Parathyroid adenoma (tissue), 2 donors: ENCODE data around the gene ERBB2.

Experiments used
- H2AFZ ChIP-seq: fragments of 300-600 bp; sonication (generic); one replicate; pipeline ENCODE4 v1.7.0; 2017; ENCODE audit warnings: antibody characterized with exemption, mild to moderate bottlenecking
- H3K27ac ChIP-seq: fragments of 300-600 bp; sonication (generic); one replicate; pipeline ENCODE4 v1.7.0; 2017
- H3K27me3 ChIP-seq: fragments of 300-600 bp; sonication (generic); one replicate; pipeline ENCODE4 v1.7.0; 2017; ENCODE audit warnings: low read length; ENCODE audit not compliant: control insufficient read depth, insufficient read depth
- H3K36me3 ChIP-seq: fragments of 300-600 bp; sonication (generic); one replicate; pipeline ENCODE4 v1.7.0; 2017; ENCODE audit warnings: low read length; ENCODE audit not compliant: control insufficient read depth, insufficient read depth
- H3K4me1 ChIP-seq: fragments of 300-600 bp; sonication (generic); one replicate; pipeline ENCODE4 v1.7.0; 2017; ENCODE audit warnings: control low read depth
- H3K4me2 ChIP-seq: fragments of 300-600 bp; sonication (generic); one replicate; pipeline ENCODE4 v1.7.0; 2017; ENCODE audit warnings: low read length
- H3K4me3 ChIP-seq: fragments of 300-600 bp; sonication (generic); one replicate; pipeline ENCODE4 v1.7.0; 2017; ENCODE audit warnings: low read depth, low read length
- H3K79me2 ChIP-seq: fragments of 300-600 bp; sonication (generic); one replicate; pipeline ENCODE4 v1.7.0; 2017; ENCODE audit warnings: control low read depth
- H3K9ac ChIP-seq: fragments of 300-600 bp; sonication (generic); one replicate; pipeline ENCODE4 v1.7.0; 2017; ENCODE audit warnings: mild to moderate bottlenecking
- H3K9me3 ChIP-seq: fragments of 300-600 bp; sonication (generic); one replicate; pipeline ENCODE4 v1.7.0; 2017; ENCODE audit warnings: low read length; ENCODE audit not compliant: control insufficient read depth
- TF ChIP-seq, protein P1 (sequence below): fragments of 300-600 bp; sonication (generic); IDR thresholded peaks from one replicate; pipeline ENCODE4 v1.7.0; 2017; ENCODE audit warnings: antibody characterized with exemption, mild to moderate bottlenecking
- donor health status: primary hyperparathyroidism.

Gene ERBB2

DNA sequence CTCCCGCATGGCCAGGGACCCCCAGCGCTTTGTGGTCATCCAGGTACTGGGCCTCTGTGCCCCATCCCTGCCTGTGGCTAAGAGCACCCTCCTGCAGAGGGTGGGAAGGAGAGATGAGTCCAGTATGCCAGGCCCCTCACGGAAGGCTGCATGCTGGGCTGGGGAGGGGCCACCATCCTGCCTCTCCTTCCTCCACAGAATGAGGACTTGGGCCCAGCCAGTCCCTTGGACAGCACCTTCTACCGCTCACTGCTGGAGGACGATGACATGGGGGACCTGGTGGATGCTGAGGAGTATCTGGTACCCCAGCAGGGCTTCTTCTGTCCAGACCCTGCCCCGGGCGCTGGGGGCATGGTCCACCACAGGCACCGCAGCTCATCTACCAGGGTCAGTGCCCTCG, 26.8 kb downstream of the ERBB2 start:
- Histone ChIP-seq H3K4me2 (no peak overlapping the region), H3K4me1 (peaks cover 2% of the 10 kb centered on the region), H3K4me3 (no peak overlapping the region), H3K9ac (no peak overlapping the region), H3K27me3 (no peaks in the 10 kb centered on the region), H3K36me3 (no peaks in the 10 kb centered on the region), H3K27ac (no peak overlapping the region), H2AFZ (no peak overlapping the region), H3K9me3 (no peaks in the 10 kb centered on the region), H3K79me2 (no peaks in the 10 kb centered on the region)
- TF ChIP-seq, protein P1, sequence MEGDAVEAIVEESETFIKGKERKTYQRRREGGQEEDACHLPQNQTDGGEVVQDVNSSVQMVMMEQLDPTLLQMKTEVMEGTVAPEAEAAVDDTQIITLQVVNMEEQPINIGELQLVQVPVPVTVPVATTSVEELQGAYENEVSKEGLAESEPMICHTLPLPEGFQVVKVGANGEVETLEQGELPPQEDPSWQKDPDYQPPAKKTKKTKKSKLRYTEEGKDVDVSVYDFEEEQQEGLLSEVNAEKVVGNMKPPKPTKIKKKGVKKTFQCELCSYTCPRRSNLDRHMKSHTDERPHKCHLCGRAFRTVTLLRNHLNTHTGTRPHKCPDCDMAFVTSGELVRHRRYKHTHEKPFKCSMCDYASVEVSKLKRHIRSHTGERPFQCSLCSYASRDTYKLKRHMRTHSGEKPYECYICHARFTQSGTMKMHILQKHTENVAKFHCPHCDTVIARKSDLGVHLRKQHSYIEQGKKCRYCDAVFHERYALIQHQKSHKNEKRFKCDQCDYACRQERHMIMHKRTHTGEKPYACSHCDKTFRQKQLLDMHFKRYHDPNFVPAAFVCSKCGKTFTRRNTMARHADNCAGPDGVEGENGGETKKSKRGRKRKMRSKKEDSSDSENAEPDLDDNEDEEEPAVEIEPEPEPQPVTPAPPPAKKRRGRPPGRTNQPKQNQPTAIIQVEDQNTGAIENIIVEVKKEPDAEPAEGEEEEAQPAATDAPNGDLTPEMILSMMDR = no peak

DNA sequence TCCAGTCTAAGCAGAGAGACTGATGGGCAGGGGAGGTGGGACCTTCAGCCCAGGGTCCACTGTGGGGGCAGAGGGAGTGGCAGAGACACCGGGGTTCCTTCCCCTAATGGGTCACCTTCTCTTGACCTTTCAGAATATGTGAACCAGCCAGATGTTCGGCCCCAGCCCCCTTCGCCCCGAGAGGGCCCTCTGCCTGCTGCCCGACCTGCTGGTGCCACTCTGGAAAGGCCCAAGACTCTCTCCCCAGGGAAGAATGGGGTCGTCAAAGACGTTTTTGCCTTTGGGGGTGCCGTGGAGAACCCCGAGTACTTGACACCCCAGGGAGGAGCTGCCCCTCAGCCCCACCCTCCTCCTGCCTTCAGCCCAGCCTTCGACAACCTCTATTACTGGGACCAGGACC, 27.7 kb downstream of the ERBB2 start:
- Histone ChIP-seq H2AFZ (no peak overlapping the region), H3K36me3 (no peaks in the 10 kb centered on the region), H3K79me2 (no peaks in the 10 kb centered on the region), H3K9ac (no peak overlapping the region), H3K27me3 (no peaks in the 10 kb centered on the region), H3K9me3 (no peaks in the 10 kb centered on the region), H3K4me3 (no peak overlapping the region), H3K4me1 (peaks cover 2% of the 10 kb centered on the region), H3K4me2 (no peak overlapping the region), H3K27ac (no peak overlapping the region)
- TF ChIP-seq, protein P1 = no peak

DNA sequence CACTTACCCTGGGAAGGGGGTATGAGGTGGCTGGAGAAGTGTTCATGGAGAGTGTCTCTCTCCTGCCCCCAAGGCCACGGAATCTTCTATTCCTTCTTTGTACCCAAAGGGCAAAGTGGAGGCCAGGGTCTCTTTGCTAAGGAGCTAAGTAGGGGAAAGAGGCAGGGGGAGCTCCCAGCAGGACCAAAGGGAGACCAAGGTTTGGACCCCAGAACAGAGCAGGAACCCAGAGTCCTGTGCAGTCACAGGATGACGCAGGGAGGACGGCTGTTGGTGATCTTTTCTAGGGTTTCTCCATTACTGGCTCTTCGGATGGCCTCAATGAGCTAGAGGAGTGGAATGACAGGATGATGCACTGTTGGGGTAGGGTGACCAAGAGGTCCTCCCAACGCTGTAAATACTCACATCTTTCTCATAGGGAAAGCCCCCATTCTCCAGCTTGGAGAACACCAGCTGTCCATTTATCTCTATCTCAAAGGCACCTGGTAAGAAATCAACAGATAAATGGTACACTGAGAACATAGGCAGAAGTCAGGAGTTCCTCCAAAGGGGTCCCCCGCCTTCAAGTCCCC, 29.5 kb downstream of the ERBB2 start:
- TF ChIP-seq, protein P1 = no peak
- Histone ChIP-seq H3K4me3 (peak overlapping the region; percentile 87), H3K36me3 (no peaks in the 10 kb centered on the region), H3K4me1 (peaks cover 2% of the 10 kb centered on the region), H3K9me3 (no peaks in the 10 kb centered on the region), H3K79me2 (no peaks in the 10 kb centered on the region), H3K27ac (peak overlapping the region; percentile 75), H3K9ac (no peak overlapping the region), H2AFZ (no peak overlapping the region), H3K4me2 (peak overlapping the region; percentile 99), H3K27me3 (no peaks in the 10 kb centered on the region)

DNA sequence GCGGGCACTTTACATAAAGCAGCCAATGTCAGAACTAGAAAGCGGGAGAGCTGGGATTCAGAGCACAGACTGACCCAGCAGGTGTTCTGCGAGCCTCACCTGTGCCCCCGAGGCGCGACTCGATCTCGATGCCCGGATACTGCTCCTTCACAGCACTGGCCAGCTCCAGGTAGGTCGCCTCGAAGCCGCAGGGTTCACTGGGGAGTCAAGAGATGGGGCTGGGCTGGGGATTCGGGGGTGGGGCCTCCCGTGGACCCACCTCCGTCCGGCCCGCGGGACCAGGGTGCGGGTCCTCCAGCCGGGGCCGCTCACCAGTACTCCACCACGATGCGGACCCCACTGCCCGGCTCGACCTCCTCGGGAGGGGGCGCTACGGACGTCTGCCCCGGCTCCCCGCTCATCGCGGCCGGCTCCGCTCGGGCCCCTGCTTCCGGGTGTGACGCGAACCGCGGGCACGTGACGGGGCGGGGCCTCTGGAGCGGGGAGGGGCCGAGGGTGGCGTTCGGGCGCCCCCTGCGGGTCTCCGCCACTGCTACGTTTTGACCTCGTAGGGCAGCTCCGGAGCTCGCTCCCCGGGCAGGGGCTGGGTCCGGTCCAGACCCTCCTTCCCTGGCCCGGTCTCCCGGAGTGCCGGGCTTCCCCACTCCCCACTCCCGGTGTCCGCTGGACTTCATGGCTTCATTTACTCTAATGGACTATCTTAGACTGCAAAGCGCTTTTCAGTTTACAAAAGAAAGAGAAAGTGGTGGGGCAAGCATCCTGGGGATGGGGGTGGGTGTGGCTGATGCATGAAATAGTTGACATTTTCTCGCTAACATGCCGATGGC, 30.4 kb downstream of the ERBB2 start, which contains the start of gene MIEN1:
TSS of gene MIEN1 (minus strand) at position 438 of the 827 bp plus-strand sequence. CDS start at position 401, 37 bp downstream.
- Histone ChIP-seq H2AFZ (peak within 1 kb of the TSS; percentile 91), H3K79me2 (no peaks in the 10 kb centered on the region), H3K9ac (peak within 1 kb of the TSS; percentile 20), H3K36me3 (no peaks in the 10 kb centered on the region), H3K4me2 (peak within 1 kb of the TSS; percentile 99), H3K27ac (peak within 1 kb of the TSS; percentile 75), H3K27me3 (no peaks in the 10 kb centered on the region), H3K4me1 (peaks cover 2% of the 10 kb centered on the region), H3K9me3 (no peaks in the 10 kb centered on the region), H3K4me3 (peak within 1 kb of the TSS; percentile 87)
- TF ChIP-seq, protein P1 = peak; percentile 97
